Ascending aorta (tissue), 2 donors: ENCODE measurements around the gene AGTPBP1. TPM values are rescaled to one million over a fixed set of nuclear protein-coding genes. Genes with fewer than 3 reads are reported as not detected.

Experiments used
- DNase-seq, 2 donors: peaks; one replicate each; pipeline ENCODE4 v3.0.0-alpha.2; 2019; ENCODE audit warnings: low spot score in 2 of 2
- H3K27ac ChIP-seq, 2 donors: fragments of 200-600 bp; sonication (generic); one replicate each; pipeline ENCODE4 v1.5.1; 2016 to 2017; ENCODE audit warnings: mild to moderate bottlenecking in 1 of 2
- H3K27me3 ChIP-seq: fragments of 200-600 bp; sonication (generic); one replicate; pipeline ENCODE4 v1.5.1; 2017
- H3K36me3 ChIP-seq, 2 donors: fragments of 200-600 bp; sonication (generic); one replicate each; pipeline ENCODE4 v1.5.1; 2016
- H3K4me1 ChIP-seq, 2 donors: fragments of 200-600 bp; sonication (generic); one replicate each; pipeline ENCODE4 v1.5.1; 2016 to 2017; ENCODE audit warnings: mild to moderate bottlenecking in 1 of 2
- H3K4me3 ChIP-seq, 2 donors: fragments of 200-600 bp; sonication (generic); one replicate each; pipeline ENCODE4 v1.5.1; 2016 to 2017; ENCODE audit warnings: mild to moderate bottlenecking in 1 of 2
- H3K9me3 ChIP-seq, 2 donors: fragments of 200-600 bp; sonication (generic); one replicate each; pipeline ENCODE4 v1.5.1; 2016
- intact Hi-C: fragments of 100-400 bp; cut with DNase I; formaldehyde crosslinking; loops from one replicate; pipeline ENCODE4 v1.15.1; 2023
- total RNA-seq: library from RNA; depleted of rRNA; stranded (reverse); fragments of >200 nt; gene quantifications from one replicate; pipeline ENCODE4 v1.1.0, GENCODE V29; 2016
- TF ChIP-seq, protein P1 (sequence below), 3 experiments: fragments of 200-600 bp in 2 of 3; fragments of 450-650 bp in 1 of 3; sonication (generic) in 2 of 3; IDR thresholded peaks; one replicate each; pipeline ENCODE4 v1.5.1; 2016 to 2019; ENCODE audit warnings: antibody characterized with exemption in 3 of 3, mild to moderate bottlenecking in 1 of 3, moderate library complexity in 1 of 3

Gene AGTPBP1
- total RNA-seq, 1 donor from 2014 or later = 28.3 TPM

GRCh38 chr9:85534340-85534739, 207.4 kb downstream of the AGTPBP1 start:
- H3K27ac ChIP-seq = no peak overlapping the region
- intact Hi-C loops = loop anchor here (10.0 kb wide), 2 partner anchors 210 to 680 kb away; partner anchors contain the start of gene AGTPBP1
- peaks cover 0 to 2% of the 10 kb centered on the region in 2 donors for H3K4me1 ChIP-seq
- DNase-seq = no peak
- no peaks in the 10 kb centered on the region for H3K9me3 ChIP-seq
- no peaks in the 10 kb centered on the region for H3K27me3 ChIP-seq
- no peak overlapping the region for H3K4me3 ChIP-seq
- H3K36me3 ChIP-seq = no peaks in the 10 kb centered on the region
- TF ChIP-seq, protein P1, sequence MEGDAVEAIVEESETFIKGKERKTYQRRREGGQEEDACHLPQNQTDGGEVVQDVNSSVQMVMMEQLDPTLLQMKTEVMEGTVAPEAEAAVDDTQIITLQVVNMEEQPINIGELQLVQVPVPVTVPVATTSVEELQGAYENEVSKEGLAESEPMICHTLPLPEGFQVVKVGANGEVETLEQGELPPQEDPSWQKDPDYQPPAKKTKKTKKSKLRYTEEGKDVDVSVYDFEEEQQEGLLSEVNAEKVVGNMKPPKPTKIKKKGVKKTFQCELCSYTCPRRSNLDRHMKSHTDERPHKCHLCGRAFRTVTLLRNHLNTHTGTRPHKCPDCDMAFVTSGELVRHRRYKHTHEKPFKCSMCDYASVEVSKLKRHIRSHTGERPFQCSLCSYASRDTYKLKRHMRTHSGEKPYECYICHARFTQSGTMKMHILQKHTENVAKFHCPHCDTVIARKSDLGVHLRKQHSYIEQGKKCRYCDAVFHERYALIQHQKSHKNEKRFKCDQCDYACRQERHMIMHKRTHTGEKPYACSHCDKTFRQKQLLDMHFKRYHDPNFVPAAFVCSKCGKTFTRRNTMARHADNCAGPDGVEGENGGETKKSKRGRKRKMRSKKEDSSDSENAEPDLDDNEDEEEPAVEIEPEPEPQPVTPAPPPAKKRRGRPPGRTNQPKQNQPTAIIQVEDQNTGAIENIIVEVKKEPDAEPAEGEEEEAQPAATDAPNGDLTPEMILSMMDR (IDR thresholded peaks at IDR 0.05) = no peak

DNA sequence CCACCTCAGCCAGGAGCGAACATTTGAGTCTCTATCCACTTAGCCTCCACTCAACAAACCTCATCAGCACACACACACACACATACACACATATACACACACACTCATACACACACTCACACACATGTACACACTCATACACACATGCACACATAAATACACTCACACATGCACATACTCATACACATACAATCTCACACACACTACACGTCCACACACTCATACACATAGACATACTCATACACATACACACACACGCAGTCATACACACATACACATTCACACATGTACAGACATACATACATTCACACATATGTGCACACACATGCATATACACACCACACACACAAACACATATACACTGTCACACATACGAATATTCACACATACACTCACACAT, 208.2 kb downstream of the AGTPBP1 start:
- Histone ChIP-seq H3K9me3 (no peaks in the 10 kb centered on the region), H3K4me1 (peaks cover 0 to 2% of the 10 kb centered on the region in 2 donors), H3K4me3 (no peak overlapping the region), H3K36me3 (no peaks in the 10 kb centered on the region), H3K27ac (no peak overlapping the region), H3K27me3 (no peaks in the 10 kb centered on the region)
- TF ChIP-seq, protein P1 (IDR thresholded peaks at IDR 0.05) = no peak
- DNase-seq = no peak
- intact Hi-C loops = loop anchor here (10.0 kb wide), 2 partner anchors 211 to 679 kb away; partner anchors contain the start of gene AGTPBP1

DNA sequence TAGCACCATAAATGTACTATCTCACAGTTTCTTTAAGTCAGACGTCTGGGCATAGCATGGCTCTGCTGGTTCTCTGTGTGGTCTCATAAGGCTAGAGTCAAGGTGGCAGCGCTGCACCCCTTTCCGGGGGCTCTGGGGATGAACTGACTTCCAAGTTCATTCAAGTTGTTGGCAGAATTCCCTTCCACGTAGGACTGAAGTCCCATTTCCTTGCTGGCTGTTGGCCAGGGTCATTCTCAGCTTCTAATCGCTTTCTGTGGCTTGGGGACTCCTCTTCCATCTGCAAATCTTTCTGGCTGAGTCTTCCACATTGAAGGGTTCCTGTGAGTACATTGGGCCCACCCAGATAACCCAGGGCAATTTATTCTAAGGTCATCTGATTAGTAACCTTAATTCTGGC, 211.0 kb downstream of the AGTPBP1 start:
- TF ChIP-seq, protein P1 (IDR thresholded peaks at IDR 0.05) = no peak
- Histone ChIP-seq H3K4me1 (no peaks in the 10 kb centered on the region), H3K27ac (no peak overlapping the region), H3K9me3 (no peaks in the 10 kb centered on the region), H3K27me3 (no peaks in the 10 kb centered on the region), H3K4me3 (no peak overlapping the region), H3K36me3 (no peaks in the 10 kb centered on the region)
- no peak for DNase-seq
- intact Hi-C loops = loop anchor here (10.0 kb wide), 2 partner anchors 214 to 676 kb away; partner anchors contain the start of gene AGTPBP1

- TF ChIP-seq, protein P1 (IDR thresholded peaks at IDR 0.05) = no peak
- no peaks in the 10 kb centered on the region for H3K9me3 ChIP-seq
- H3K36me3 ChIP-seq = no peaks in the 10 kb centered on the region
- no peak overlapping the region for H3K27ac ChIP-seq
- no peaks in the 10 kb centered on the region for H3K4me1 ChIP-seq
- no peaks in the 10 kb centered on the region for H3K27me3 ChIP-seq
- intact Hi-C loops = no loop called here
- DNase-seq = no peak
- no peak overlapping the region for H3K4me3 ChIP-seq
These were observed 213.1 kb downstream of the AGTPBP1 start for GRCh38 chr9:85528607-85529006.

DNA sequence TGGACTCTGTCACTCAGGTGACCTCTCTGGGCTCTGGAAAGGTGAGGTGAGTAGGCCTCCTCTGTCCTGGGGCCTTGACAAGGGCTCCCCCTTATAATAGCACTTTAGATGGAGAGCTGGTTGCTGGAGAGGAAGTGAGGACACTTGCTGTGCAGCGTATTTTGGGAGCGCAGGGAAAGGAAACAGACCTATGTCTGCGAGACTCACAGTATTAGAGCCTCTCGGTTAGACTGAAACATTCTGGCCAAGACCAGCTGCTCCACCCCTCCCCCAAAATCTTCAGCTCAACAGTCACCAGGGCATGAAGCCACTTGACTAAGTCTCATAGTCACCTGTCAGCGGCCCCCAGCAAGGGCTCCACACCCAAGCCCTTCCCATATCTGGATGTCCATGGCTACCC, 213.6 kb downstream of the AGTPBP1 start:
- H3K9me3 ChIP-seq = no peaks in the 10 kb centered on the region
- no peaks in the 10 kb centered on the region for H3K36me3 ChIP-seq
- TF ChIP-seq, protein P1 (IDR thresholded peaks at IDR 0.05) = no peak
- H3K27ac ChIP-seq = no peak overlapping the region
- intact Hi-C loops = no loop called here
- H3K27me3 ChIP-seq = no peaks in the 10 kb centered on the region
- DNase-seq = no peak
- H3K4me1 ChIP-seq = no peaks in the 10 kb centered on the region
- no peak overlapping the region for H3K4me3 ChIP-seq
